GM23248 (cell line): Measurements from ENCODE around the gene MS4A6E.

Experiments
- EZH2 ChIP-seq: fragments of 200-600 bp; sonication (generic); IDR thresholded peaks from 2 replicates; pipeline ENCODE4 v1.6.1; 2018; ENCODE audit warnings: antibody characterized with exemption, mild to moderate bottlenecking; ENCODE audit not compliant: insufficient read depth, poor library complexity, severe bottlenecking
- EZH2phosphoT487 ChIP-seq: fragments of 200-600 bp; sonication (generic); IDR thresholded peaks from 2 replicates; pipeline ENCODE4 v1.6.1; 2018; ENCODE audit warnings: antibody characterized with exemption, moderate library complexity, mild to moderate bottlenecking, low read depth; ENCODE audit not compliant: insufficient read depth

DNA sequence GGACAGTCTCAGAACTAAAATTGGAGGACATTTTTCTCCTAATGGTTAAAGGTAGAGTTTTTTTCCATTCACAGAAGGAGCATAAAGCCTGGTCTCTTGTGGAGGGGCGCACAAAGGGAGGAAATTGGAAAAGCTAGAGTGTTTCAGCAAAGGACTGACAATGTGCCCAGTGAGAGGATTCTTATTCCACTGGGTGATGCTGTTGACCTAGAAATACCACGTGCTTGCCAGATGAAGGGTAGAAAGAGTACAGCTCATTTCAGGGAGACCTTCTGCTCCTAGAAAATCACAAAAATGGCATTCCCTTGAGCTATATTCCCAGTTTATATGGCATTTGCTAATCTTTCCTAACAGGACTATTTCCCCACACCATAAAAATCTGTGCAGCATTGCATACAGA, 21.1 kb downstream of the MS4A6E start:
- TF ChIP-seq EZH2 (no peak), EZH2phosphoT487 (no peak)
